NCI-H1048 (cell line): ENCODE data around the gene CDKAL1.
A peak's percentile ranks its signal among the peaks of the same experiment; 100 is the strongest.

Source experiments
- DNase-seq: peaks from one replicate; lab custom pipeline; 2025; lab: John Stamatoyannopoulos, UW

Gene CDKAL1

DNA sequence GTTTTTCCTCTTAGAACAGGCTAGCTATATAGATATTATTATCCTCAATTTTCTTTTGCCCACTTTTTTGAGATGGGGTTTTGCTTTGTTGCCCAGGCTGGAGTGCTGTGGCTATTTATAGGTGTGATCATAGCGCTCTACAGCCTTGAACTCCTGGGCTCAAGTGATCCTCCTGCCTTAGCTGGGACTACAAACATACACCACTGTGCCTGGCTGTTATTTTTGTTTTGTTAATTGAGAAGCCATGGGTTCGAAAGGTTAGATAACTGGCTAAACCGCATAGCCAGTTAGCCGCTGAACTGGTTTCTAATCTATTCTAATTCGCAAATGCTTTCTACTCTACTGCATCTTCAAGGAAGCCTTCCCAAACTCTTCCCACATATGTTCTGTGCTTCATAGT, 425.8 kb downstream of the CDKAL1 start:
- DNase-seq, result no peak

DNA sequence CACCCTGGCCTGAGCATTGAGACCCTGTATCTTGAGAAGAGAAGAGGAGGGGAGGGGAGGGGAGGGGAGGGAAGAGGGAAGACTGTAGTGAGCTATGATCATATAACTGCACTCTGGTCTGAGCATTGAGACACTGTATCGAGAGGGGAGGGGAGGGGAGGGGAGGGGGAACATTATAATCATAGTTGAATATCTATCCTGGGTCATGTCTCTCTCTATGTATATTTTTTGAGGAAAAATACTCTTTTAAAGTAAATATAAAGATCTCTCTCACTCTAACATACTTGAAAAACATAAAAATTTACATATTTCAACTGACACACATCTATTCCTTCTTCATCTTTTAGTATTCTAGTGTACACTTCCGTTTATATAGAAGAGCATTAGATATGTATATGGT, 431.0 kb downstream of the CDKAL1 start:
- DNase-seq, result no peak

DNA sequence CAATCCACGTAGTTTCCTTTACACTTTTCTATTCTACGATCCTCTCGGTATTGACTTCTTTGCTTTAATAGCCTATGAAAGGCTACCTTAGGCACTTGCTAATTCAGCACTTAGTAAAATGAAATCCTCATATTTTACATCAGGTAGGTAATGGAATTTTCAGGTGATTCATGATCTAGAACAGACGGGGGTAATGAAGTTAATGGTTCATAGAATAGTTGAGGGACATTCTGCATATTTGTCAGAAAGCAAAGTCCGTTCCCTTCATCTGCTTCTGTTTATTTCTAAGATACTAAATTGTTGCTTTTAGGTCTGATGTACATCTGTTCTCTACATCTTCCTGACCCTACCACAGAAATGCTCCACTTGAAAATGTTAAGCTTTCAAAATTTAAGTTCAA, 431.7 kb downstream of the CDKAL1 start:
- no peak for DNase-seq

DNA sequence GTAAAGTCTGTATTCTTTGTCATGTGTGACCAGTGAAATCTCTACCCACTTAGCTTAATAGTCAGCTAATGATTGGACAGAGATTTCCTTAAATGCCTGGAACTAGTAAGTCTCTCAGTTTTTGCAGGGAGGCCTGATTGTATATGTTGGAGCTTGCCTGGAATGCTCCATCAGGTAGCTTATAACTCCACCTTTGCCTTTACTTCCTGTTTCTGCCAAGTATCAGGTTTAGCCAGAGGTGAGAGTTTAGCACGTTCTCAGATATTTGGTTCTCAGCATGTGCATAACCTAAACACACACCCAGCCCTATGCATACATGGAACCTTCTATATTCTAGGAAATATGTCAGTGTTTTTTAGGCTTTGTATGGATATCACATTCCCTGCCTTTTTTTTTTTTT, 435.3 kb downstream of the CDKAL1 start:
- no peak for DNase-seq

DNA sequence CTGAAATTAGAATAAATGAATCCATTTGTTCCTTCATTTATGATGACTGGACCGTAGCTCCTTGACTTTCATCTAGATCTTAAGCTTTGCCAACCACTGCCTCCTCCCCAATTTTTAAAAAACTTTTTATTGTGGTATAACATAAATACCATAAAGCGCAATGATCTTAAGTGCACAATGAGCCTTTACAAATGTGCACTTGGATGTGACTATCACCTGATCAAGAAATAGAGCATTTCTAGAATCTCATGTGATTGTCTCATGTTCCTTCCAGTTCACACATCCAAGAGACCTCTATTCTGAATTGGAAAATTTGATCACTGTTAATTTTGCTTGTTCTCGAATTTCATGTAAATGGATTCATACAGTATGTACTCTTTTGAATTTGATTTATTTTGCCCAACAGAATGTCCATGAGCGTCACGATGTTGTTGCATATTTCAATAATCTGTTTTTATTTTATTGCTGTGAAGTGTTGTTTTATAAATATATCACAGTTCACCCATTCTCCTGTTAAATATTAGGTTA, 442.2 kb downstream of the CDKAL1 start:
- DNase-seq, result no peak

DNA sequence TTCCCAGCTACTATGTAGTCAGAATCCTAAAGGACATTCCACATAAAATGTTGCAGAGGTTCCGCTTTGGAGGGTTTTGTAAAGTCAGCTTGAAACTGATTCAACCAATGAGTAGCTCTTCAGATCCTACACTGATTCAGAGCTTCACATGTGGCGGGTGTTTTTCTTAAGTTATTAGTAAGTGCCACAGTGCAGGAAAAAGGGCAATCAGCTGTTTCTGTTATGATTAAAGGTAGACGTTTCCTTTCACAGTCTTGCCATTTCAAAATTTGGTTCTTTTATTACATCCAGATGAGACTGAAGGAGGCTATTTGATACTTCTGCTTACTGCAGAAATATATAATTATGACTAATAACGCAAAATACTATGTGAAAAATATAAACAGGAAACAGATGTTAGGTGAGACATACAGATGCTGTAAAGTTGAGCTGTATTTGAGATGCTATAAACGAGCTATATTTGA, 443.9 kb downstream of the CDKAL1 start:
- no peak for DNase-seq

DNA sequence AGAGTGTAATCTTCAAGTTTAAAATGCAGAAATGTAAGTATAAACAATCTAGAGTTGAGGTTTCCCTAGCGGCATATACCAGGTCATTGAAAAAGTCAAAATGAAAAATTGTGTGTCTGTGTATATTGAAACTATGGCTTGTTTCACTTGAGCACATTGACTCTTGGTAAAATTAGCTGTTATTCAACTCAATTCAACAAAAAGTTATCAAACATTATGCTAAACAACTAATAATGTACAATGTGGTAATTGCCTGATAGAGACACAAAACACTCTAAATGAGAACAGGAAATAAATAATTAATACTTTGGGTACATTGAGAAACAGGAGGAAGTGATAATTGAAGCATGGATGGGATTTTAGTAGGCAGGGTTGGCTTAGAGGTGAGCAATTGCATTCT, 444.8 kb downstream of the CDKAL1 start:
- no peak for DNase-seq

DNA sequence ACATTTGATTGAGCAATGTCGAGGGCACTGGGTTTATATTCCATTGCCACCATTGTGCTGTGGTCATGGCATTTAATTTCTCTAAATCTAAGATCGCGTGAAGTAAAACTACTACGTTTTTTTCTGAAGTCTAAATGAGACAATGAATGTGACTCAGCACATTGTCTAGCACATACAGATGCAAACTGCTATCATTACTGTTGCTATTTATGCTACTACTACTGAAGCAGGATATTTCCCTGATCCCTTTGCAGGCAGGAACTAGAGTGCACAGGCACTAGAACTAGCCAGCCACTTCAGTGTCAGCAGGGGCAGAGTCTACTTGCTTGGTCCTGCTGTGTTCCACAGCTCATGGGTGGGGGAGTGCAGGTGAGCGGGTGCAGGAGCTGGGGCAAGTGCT, 449.7 kb downstream of the CDKAL1 start:
- DNase-seq, result no peak

DNA sequence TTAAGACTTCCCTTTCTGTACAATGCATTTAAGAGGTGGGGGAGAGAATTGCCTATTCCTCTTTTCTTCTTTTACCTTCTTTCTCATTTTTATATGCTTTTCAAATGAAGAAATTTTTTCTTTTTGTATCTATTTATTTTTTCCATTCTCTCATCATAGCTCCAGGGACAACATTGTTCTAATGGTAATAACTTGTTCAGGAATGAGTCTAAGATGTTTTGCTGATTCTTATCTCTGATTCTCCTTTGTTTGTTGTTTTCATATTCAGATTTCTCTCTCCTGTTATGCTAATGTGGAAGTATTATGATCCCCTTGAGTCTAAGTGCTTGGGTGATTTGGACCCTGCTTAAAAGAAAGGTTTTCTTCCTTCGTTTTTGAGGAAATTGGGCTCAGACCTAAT, 451.6 kb downstream of the CDKAL1 start:
- DNase-seq, result no peak

DNA sequence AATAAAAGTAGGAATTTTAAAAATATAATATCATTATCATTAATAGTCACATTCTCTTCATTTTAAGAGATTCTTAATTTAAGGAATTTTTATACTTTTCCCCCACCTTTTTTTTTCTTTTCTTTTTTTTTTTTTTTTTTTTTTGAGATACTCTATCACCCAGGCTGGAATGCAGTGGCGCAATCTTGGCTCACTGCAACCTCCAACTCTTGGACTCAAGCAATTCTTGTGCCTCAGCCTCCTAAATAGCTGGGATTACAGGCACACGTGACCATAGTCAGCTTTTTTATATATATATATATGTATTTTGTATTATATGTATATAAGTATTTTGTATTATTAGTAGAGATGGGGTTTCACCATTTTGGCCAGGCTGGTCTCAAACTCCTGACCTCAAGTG, 457.7 kb downstream of the CDKAL1 start:
- DNase-seq, result no peak

DNA sequence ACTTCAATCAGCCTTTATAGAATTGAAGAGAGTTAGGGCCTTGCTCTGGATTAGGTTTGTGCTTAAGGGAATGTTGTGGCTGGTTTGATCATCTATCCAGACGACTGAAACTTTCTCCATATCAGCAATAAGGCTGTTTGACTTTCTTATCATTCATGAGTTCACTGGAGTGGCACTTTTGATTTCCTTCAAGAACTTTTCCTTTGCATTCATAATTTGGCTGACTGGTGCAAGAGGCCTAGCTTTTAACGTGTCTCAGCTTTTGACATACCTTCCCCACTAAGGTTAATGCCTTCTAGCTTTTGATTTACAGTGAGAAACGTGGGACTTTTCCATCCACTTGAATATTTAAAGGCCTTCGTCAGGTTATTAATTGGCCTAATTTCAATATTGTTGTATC, 461.8 kb downstream of the CDKAL1 start:
- DNase-seq, result no peak

DNA sequence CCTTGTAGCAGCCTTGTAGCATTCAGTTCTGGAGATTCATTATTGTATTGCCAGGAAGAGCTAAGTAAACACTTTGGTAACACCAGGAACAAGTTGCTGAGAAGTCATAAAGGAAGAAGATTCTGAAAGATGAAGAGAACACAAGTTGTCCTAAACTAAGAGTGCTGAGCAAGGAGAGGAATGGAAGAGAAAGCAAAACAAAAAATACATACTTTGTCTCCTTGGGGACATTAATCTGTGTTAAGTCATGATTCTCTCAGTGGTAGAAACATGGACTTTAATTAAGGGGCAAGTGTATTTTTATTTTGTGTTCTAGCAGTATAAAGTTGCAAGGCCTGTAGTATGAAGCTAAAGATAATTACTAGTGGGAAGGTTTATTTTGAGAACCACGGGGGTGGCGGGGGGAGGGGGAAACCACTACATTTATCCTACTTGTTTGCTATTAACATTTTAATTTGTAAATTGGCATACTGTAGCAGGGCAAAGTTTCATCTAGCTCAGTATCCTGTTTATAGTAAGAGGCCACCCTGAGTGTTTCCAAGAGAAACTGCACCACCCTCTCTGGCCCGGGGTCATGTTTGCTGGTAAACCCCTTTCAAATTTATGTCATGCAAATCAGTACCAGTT, 463.0 kb downstream of the CDKAL1 start:
- peak; percentile 39 for DNase-seq

DNA sequence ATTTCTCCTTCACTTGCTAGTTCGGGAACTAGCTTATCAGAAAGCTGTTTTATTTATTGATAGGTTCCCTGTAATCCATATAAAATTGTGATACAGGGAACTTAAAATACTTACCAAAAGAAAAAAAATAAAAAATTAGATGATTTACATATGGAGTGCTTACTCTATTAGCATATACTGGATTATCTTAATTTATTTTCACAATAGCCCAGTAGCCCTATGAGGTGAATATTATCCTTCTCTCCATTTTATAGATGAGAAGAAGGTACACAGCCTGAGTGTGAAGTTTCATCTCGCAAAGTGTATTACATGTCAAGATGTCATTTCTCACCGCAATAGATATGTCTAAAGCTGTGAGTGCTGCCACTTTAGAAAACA, 463.5 kb downstream of the CDKAL1 start:
- DNase-seq, result no peak

DNA sequence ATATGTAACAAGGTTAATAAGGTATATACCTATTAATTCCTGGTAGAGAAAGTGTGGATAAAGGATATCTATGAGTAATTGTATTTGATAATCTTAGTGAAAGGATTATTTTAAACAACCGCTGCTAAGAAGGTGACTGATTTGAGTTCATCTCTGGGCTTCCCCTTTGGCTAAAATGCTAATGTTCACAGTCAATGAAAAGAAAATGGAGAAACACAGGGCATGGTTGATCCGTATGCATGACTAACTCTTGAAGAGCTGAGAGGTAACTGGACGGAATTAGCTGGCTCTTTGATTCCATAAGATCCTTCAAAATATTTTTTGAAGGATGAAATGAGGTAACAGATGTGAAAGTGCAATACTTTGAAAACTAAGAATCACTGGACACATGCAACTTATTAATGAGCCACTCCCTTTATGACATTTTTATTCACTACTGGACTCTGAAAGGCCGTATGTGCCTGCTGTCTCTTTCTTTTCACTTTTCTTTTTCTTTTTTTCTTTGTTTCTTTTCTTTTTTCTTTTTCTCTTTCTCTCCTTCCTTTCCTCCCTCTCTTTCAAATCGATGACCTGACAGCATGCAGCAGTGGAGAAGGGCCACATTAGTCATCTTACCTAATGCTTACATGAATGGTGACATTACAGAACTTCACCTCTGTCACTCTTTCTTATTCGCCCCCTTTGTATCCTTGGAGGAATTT, 464.6 kb downstream of the CDKAL1 start:
- DNase-seq, result no peak

DNA sequence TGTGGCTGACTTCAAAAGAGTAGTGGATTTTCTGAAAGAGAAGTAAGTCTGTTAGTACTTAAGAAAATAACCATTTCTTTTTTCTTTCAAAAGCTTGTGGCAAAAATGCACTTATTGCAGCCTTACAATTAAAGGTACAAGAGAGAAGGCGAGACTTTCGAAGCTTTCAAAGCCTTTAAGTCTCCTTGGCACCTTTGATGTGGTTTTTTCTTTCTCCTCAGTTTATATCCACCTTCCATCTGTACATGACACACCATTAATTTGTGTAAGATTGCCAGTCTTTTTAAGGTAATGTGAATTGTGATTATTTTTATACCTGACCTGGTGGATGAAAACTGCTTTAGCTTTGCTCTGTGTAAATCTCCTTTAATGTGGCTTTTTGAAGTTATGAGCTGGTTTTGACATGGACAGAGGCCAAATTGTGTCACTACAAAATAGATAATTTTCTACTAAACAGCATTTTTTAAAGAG, 466.1 kb downstream of the CDKAL1 start:
- DNase-seq, result no peak

DNA sequence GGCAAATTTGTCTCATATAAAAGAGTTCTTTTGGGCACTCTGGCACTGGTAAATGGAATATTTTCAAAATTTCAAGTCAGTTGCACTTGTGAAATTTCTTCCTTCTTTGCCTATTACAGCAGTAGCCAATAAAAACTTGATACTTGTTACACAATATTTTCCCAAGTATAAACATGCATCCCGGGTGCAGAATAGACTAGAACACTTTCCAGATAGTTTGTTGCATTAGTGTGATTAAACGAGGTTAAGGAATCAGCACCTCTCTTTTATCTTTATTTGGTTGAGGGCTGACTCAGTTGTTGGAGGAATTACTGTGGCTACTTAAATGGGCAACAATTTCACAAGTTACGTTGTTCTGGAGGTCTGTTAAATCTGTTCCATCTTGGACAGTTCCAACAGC, 467.5 kb downstream of the CDKAL1 start:
- DNase-seq, result no peak

DNA sequence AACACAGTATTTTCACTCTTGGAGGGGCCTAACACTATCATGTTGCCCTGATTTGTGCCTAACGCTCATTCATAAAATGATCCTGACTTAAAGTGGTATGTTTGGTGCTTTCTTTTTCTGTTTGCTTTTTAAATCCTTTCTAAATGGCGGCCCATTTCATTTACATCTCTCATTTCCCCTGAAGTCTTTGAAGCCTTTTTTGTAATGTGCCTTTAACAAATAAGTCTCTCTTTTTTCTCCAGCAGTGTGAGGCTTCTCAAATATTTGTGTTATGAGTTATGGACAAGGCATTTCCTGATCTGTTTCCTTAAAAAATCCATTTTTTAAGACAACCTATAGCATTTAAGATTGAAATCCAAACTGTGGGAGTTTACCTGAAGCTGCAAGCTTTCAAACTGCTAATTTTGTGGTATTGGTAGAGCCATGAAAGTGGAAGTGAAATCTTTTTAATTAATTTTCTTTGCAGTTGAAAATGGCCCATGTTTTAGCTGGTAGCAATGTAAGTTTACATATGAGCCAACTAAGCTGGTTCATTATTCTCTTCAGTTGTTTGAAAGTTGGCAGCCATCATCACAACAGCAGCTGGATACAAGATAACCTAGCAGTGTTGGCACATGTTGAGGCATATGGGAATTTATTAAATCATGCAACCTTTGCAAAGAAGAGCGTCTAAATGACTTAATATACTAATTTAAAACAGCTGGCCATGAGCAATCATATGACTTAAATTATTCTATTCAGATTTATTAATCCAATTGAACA, 469.7 kb downstream of the CDKAL1 start:
- DNase-seq, result no peak

DNA sequence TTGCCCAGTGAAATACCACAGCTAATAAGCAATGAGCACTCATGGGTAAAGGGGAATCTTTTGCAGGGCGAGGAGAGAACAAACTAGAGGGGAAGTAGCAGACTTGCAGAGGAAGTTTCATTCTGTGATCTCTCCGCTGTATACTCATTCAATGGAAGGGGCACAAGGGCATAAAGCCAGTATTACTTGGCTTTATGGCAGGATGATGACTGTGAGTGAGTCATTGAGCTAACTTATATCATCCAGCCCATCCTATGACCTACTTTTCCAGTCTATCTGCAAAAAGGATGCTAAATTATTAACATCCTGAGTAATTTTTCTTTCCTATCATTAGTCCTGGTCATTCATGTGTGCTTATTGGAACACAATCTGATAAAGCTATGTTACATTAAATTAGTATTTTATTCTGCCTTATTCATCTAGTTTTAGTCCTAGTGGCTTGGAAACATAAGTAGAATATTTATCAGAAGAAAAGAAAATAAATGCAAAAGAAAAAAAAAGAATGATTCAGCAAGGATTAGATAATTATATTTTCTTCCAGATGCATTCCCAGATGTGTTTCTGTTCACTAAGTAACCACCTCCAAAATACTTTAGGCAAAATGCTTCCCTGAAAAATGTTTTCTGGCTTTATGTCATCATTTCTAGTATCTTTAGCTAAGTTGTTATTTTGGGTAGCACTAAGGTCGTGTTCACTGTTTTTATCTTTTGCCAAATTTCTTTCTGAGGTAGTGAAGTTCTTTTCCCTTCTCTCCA, 471.7 kb downstream of the CDKAL1 start:
- DNase-seq, result no peak

DNA sequence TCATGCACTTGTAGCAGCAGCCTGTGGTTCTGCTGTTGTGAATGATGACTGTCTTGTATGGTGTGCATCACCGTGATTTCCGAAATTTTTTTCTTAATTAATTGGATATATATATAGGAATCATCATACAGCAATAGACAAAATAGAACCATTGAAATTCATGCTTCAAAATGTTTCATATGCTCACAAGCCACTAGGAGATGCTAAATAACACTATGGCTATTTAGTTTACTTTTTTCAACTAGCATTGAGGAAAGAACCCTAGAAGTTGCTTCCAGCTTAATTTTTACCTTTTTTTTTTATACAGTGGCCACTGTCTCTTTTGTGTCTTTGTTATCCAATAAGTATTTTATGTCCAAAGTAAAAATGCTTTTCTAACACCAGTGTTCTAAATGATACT, 485.4 kb downstream of the CDKAL1 start:
- no peak for DNase-seq

DNA sequence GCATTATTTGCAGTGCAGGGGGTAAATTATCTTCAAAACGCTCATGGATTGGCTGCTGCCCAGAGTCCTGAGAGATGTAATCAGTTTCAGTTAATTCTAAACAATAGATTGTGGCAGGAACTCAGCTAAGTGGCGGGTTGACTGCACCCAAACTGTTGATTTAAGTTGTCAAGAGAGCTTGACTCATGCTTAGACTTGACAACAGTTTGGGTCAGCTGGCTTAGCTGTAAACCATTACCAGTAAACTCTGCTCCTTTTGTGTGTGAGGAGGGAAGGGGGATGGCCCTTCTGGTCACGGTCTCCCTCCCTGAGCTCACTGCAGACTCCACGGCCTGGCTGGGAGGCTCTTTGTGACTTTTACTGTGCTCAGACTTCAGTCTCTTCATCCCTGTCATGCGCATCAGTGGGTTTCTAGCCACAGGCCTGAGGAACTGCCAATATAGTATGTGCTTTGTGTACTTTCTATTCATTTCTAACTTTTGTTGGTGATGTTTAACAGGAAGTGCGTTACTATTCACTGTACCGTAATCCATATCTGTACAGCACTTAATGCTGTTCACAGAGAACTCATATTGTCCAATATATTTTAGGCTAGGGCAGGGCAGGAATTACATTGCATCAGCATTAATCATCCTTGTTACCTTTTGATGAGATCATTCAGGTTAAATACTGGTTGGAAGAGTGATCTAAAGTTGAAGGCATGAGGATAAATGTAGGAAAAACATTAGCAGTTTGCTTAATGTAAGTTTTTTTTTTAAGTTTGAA, 488.3 kb downstream of the CDKAL1 start:
- DNase-seq, result no peak

DNA sequence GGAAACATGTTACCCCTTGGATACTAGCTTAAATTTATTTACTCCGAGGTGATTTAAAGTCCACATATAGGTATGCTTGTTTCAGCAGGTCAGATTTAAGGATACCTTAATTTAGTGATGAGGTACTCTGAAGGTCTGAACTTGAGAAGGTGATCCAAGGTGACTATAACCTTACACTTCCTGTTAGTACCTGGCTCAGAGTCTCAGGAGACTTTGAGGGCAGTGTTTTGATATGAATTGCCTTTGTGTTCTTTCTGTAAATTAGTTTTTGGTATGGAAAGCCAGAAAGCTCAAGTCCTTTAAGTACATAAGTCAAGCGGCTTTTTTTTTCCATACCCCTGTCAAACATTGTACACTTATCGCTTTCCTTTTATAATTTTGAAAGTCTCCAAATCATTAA, 489.0 kb downstream of the CDKAL1 start:
- DNase-seq, result no peak
